ENCODE results near the gene TASP1. TPM values are rescaled to one million over a fixed set of nuclear protein-coding genes. Genes with fewer than 3 reads are reported as not detected.
"Not testable (repeated sequence)": the region's sequence is repeated elsewhere in the genome, so short reads cannot be mapped to it uniquely, and the experiment has no call there.

The TASP1 gene
- total and polyA plus RNA-seq, 2 donors (not counting 1 experiment from before 2014, with no cell fraction given) = 6.4 to 23.9 TPM

GRCh38 chr20:13483472-13483871, 155.3 kb downstream of the TASP1 start:
- H4K20me1 ChIP-seq (ENCODE audit: control insufficient read depth, insufficient read depth, low read length, poor library complexity, severe bottlenecking); H3K4me3 Mint-ChIP-seq; H3K9ac ChIP-seq (ENCODE audit: low read length); DNase-seq; H3K27ac ChIP-seq (ENCODE audit: low read length in 2 of 2); H3K4me2 ChIP-seq (replicated peaks; ENCODE audit: low read depth, low read length, poor library complexity, severe bottlenecking); POLR2A ChIA-PET; H3K27ac Mint-ChIP-seq; H3K4me1 Mint-ChIP-seq; H3K9me3 Mint-ChIP-seq (ENCODE audit: insufficient read depth); CTCF ChIA-PET; H3K79me2 ChIP-seq (ENCODE audit: control insufficient read depth, insufficient read depth, low read length); H3K27me3 ChIP-seq (replicated peaks in 1 of 4; ENCODE audit: control extremely low read depth in 1 of 4, control insufficient read depth in 3 of 4, insufficient read depth in 4 of 4, low read length in 3 of 4); H3K27me3 Mint-ChIP-seq; ATAC-seq (ENCODE audit: low read depth); H3K4me3 ChIP-seq (ENCODE audit: control extremely low read depth in 1 of 5, extremely low read depth in 1 of 5, insufficient read depth in 1 of 5, low read depth in 2 of 5, low read length in 4 of 5); H2AFZ ChIP-seq (ENCODE audit: insufficient read depth, low read depth, low read length, poor library complexity, severe bottlenecking); intact Hi-C loops (cut with micrococcal nuclease); H3K9me3 ChIP-seq (ENCODE audit: control extremely low read depth in 1 of 3, control insufficient read depth in 2 of 3, insufficient read depth in 1 of 3, low read length in 2 of 3); H3K4me1 ChIP-seq (ENCODE audit: control insufficient read depth in 2 of 2, insufficient read depth in 2 of 2, low read length in 2 of 2): not testable (repeated sequence)
- no CpG with 5 or more reads among the region's 1 CpG for WGBS (ENCODE audit: insufficient coverage)
- H3K36me3 ChIP-seq (replicated peaks in 1 of 2; ENCODE audit: control extremely low read depth in 1 of 2, control insufficient read depth in 1 of 2, extremely low read depth in 1 of 2, insufficient read depth in 2 of 2, low read length in 1 of 2) = peaks cover 7 to 25% of the 10 kb centered on the region in 2 experiments

DNA sequence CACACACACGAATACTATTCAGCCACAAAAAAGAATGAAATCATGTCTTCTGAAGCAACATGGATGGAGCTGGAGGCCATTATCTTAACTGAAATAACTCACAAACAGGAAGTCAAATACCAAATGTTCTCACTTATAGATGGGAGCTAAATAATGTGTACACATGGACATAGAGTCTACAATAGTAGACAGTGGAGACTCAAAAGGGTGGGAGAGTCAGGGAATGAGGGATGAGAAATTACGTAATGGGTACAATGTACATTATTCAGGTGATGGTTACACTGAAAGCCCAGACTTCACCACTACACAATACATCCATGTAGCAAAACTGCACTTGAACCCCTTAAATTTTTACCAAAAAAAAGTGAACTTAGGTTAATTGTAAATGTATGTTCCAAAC, 160.4 kb downstream of the TASP1 start:
- no peak overlapping the region for H3K9ac ChIP-seq (ENCODE audit: low read length)
- no peak overlapping the region for H3K27ac ChIP-seq (ENCODE audit: low read length in 2 of 2)
- intact Hi-C loops (cut with micrococcal nuclease) = no loop called here
- Mint-ChIP-seq H3K4me1 (no peaks in the 10 kb centered on the region), H3K4me3 (no peak overlapping the region), H3K27ac (no peak overlapping the region), H3K27me3 (no peaks in the 10 kb centered on the region), H3K9me3 (ENCODE audit: insufficient read depth) (peaks cover 3% of the 10 kb centered on the region)
- no peaks in the 10 kb centered on the region for H4K20me1 ChIP-seq (ENCODE audit: control insufficient read depth, insufficient read depth, low read length, poor library complexity, severe bottlenecking)
- ChIA-PET CTCF (no interaction called here), POLR2A (no interaction called here)
- H3K9me3 ChIP-seq (ENCODE audit: control extremely low read depth in 1 of 3, control insufficient read depth in 2 of 3, insufficient read depth in 1 of 3, low read length in 2 of 3) = peaks cover 0 to 2% (median 0%) of the 10 kb centered on the region in 3 donors
- H3K4me3 ChIP-seq (ENCODE audit: control extremely low read depth in 1 of 5, extremely low read depth in 1 of 5, insufficient read depth in 1 of 5, low read depth in 2 of 5, low read length in 4 of 5) = no peak overlapping the region
- DNase-seq = no peak
- no peaks in the 10 kb centered on the region for H3K79me2 ChIP-seq (ENCODE audit: control insufficient read depth, insufficient read depth, low read length)
- no peak overlapping the region for H2AFZ ChIP-seq (ENCODE audit: insufficient read depth, low read depth, low read length, poor library complexity, severe bottlenecking)
- H3K36me3 ChIP-seq (replicated peaks in 1 of 2; ENCODE audit: control extremely low read depth in 1 of 2, control insufficient read depth in 1 of 2, extremely low read depth in 1 of 2, insufficient read depth in 2 of 2, low read length in 1 of 2) = peaks cover 7 to 24% of the 10 kb centered on the region in 2 experiments
- TF ChIP-seq, protein P1, sequence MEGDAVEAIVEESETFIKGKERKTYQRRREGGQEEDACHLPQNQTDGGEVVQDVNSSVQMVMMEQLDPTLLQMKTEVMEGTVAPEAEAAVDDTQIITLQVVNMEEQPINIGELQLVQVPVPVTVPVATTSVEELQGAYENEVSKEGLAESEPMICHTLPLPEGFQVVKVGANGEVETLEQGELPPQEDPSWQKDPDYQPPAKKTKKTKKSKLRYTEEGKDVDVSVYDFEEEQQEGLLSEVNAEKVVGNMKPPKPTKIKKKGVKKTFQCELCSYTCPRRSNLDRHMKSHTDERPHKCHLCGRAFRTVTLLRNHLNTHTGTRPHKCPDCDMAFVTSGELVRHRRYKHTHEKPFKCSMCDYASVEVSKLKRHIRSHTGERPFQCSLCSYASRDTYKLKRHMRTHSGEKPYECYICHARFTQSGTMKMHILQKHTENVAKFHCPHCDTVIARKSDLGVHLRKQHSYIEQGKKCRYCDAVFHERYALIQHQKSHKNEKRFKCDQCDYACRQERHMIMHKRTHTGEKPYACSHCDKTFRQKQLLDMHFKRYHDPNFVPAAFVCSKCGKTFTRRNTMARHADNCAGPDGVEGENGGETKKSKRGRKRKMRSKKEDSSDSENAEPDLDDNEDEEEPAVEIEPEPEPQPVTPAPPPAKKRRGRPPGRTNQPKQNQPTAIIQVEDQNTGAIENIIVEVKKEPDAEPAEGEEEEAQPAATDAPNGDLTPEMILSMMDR (IDR thresholded peaks at IDR 0.05) = no peak
- TF ChIP-seq EZH2 (IDR thresholded peaks at IDR 0.05; ENCODE audit: borderline replicate concordance, insufficient read depth, low read depth, low read length, poor library complexity, severe bottlenecking) = no peak
- ATAC-seq (ENCODE audit: low read depth) = no peak
- H3K4me2 ChIP-seq (replicated peaks; ENCODE audit: low read depth, low read length, poor library complexity, severe bottlenecking) = no peak overlapping the region
- no CpG with 5 or more reads among the region's 2 CpGs for WGBS (ENCODE audit: insufficient coverage)
- no peaks in the 10 kb centered on the region for H3K27me3 ChIP-seq (replicated peaks in 1 of 4; ENCODE audit: control extremely low read depth in 1 of 4, control insufficient read depth in 3 of 4, insufficient read depth in 4 of 4, low read length in 3 of 4)
- no peaks in the 10 kb centered on the region for H3K4me1 ChIP-seq (ENCODE audit: control insufficient read depth in 2 of 2, insufficient read depth in 2 of 2, low read length in 2 of 2)

All from B cell (primary cell).